ENCODE data around the gene ROM1.

- TF ChIP-seq POLR2A (IDR thresholded peaks at IDR 0.05) (no peak), CTCF (IDR thresholded peaks at IDR 0.05) (no peak)
Measured at GRCh38 chr11:62622476-62623089, 9.5 kb downstream of the ROM1 start.

All from stomach (tissue), 4 donors.